Activated CD4-positive, alpha-beta T cell treated with anti-CD3 and anti-CD28 coated beads, Interleukin-10, Interleukin-2, amounts not matched to agents 100 ng/mL and 50 ng/mL, durations not matched to agents 16 hours and 8 hours (primary cell): ENCODE measurements around the gene KLHDC4.
"Not testable (repeated sequence)": the region's sequence is repeated elsewhere in the genome, so short reads cannot be mapped to it uniquely, and the experiment has no call there.

Experiments
- DNase-seq: peaks from one replicate; pipeline ENCODE4 v3.0.0-alpha.2; 2020

KLHDC4 gene

DNA sequence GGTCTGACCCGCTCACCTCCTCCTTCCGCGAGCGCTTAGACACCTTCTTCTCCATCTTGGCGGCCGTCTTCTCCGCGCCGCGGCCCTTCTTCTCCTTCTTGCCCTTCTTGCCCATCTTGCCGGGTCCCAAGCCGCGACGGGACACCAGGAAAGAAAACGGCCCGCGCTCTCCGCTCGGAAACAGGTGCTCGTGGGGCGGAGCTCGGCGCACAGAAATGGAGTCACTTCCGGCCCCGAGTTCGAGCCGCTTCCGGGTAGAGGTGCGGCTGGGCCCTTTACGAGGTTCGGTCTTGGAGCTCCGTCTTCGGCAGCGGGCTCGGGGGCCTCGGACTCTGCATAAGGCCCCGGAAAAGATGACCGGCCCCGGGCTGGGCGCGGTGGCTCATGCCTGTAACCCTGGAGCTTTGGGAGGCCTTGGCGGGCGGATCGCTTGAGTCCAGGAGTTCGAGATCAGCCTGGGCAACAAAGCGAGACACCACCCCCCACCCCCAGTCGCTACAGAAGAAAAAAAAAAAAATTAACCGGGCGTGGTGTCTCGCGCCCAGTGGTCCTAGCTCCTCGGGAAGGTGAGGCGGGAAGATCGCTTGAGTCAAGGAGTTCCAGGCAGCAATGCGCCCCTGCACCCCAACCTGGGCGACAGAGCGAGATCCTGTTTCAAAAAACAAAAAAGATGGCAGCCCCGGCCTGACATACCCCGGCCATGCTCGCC lies at the start of gene KLHDC4:
Gene KLHDC4, minus strand, starts transcription at position 211 of the 709 bp plus-strand sequence. Its CDS starts 96 bp downstream, at position 115.
- DNase-seq: peak; percentile 93

- no peak for DNase-seq
Measured at GRCh38 chr16:87815567-87815966, 49.8 kb upstream of the KLHDC4 start.

DNA sequence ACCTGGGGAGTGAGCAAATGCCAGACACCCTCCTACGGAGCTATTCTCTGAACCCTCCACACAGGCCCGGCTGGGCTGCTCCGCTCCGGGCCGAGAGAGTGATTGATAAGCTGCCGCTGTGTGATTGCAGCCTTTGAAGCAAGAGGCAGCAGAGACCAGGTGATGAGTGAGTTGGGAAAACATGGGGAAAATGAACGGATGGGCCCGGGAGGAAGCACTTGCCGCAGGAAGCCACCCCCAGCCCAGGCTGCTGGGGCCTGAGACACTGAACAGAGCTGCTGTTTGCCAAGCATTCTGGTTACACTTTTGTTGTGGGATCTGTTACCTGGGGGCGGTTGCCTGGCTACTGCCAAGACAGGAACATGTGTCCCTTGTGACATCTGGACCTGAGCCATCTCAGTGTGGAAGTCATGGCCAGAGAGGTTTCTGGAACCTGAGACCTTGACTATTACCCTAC lies 46.4 kb upstream of the KLHDC4 start:
- no peak for DNase-seq

- not testable (repeated sequence) for DNase-seq
Measured at GRCh38 chr16:87811454-87811853, 45.7 kb upstream of the KLHDC4 start.

DNA sequence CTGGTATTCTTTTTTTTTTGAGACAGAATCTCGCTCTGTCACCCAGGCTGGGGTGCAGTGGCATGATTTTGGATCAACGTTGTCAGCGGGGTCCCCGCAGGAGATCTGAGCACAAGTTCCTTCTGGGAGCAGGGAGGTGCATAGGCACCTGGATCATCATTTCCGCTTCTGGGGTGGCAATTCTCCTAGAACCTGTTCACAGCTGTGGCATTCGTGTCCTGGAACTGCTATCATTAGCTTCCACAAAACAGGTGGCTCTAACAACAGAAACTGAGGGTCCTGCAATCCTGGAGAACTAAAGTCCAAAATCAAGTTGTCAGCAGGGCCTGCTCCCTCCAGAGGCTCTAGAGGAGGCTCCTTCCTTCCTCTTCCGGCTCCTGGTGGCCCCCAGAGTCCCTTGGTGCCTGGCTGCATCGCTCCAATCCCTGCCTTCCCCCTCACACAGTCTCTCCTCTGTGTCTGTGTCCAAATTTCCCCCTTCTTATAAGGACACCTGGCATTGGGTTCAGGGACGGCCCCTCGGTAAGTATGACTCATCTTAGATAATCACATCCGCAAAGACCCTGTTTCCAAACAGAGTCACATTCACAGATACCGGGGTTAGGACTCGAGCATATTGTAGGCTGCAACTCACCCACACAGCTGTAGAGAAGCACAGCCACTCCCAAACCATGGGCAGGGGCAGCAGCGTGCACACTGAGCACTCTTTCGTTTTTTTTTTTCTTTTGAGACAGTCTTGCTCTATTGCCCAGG lies 43.5 kb upstream of the KLHDC4 start:
- peak; percentile 39 for DNase-seq

GRCh38 chr16:87808108-87808507 lies 42.3 kb upstream of the KLHDC4 start:
- DNase-seq: no peak

- peak; percentile 77 for DNase-seq
Measured at GRCh38 chr16:87806641-87807546, 41.1 kb upstream of the KLHDC4 start.

DNA sequence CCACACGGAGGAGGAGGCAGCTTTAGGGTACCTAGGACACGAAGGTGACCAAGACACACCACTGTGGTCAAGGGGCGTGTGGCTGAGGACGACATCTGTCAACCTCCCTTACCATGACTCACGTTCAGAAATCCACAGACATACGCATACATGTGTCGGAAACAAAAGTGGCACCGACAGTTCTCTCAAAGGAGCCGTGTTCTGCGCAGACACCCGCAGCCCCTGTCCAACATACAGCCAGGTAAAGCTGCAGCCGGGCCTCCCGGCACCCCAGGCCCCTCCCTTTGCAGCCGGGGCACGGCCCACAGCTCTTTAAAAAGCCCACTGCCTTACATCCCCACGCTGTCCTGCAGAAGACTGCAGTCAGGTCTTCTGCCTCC lies 40.5 kb upstream of the KLHDC4 start:
- DNase-seq: peak; percentile 57

DNA sequence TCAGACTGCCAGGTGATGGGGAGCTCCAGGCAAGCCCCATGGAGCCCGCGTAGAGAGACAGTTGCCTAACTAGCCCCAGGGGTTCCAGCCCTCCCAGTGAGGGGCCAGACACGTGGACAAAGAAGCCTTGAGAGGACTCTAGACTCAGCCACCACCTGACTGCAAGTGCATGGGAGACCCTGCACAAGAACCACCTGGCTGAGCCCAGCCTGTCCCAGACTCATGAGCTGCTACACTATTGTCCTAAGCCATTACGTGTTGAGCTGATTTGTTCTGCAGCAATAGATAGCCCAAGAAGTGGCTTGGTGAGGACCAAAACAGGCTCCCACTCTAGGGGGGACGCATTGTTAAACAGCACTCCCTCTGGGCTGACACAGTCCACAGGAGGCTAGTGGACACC lies 37.6 kb upstream of the KLHDC4 start:
- no peak for DNase-seq

GRCh38 chr16:87802670-87803069 lies 36.9 kb upstream of the KLHDC4 start:
- no peak for DNase-seq

- DNase-seq: no peak
Measured at GRCh38 chr16:87801679-87802259, 36.0 kb upstream of the KLHDC4 start.

- no peak for DNase-seq
Measured at GRCh38 chr16:87800497-87800896, 34.7 kb upstream of the KLHDC4 start.

DNA sequence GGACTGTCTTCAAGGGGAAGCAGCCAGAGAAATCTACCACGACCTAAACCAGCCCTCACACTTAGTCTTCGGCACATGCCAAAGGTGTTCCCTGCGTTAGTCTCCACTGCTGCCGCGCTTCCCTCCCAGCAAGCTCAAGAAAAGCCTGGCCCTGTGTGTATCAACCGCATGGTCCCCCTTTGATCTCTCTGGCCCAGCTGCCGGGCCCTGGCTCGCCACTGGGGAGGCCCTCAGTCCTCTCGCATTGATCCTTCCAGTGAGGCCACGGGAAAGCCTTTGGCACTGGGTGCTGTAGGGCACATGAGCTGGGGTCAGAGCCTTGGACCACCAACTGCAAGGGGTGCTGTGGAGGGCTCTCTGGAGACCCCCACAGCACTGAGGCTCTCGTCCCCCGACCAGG lies 29.6 kb upstream of the KLHDC4 start:
- DNase-seq: no peak

- no peak for DNase-seq
Measured at GRCh38 chr16:87794485-87795078, 28.8 kb upstream of the KLHDC4 start.

DNA sequence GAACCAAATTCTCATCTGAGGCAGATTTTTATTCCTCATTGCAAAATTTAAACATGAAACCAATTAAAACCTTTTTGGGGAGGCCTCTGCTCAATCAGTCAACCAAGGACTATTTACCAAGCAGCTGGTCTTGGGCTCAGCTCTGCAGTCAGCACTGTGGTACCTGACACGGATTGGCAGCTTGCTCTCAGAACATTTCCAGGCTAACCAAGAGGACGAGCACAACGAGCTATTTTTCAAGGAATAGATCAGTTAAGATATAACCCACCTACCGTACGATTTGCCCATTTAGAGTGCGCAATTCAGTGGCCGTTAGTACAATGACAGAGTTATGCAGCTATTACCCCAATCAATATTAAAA lies 26.4 kb upstream of the KLHDC4 start:
- DNase-seq: no peak

DNA sequence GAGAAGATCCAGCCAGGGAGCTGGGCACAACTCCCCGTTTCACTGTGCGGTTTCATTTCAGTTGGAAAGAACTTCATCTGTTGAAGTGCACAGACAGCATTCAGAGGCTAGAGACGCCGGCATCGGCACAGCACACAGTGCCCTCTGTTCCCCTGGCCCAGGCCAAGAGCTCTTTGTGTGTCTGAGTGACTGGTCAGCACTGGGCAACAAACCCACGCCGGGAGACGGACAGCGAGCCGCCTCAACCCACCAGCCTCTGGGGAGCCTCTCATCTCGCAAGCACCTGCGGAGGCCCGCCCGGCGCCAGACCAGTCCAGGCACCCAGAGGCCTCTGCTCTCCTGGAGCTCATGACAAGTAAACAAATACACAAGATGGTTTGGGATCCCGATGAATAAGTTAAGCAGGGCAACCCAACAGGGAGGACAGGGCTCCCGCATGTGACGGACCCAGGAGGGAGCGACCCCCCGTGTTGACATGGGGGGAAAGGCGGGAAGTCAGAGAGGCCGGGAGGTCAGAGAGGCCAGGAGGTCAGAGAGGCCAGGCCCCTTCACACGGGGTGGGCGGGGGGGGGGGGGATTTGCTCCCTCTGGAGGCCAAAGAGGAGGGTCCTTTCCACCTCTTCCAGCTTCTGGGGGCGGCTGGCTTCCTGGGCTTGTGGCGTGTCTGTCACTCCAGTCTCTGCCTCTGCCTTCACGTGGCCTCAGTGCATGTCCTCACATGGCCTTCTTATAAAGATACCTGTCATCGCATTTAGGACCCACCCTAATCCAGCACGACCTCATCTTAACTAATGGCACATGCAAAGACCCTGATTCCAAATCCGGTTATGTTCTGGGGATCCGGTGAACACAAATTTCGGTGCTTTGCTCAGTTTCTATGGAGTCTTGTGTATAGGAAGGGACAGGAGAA lies 25.8 kb upstream of the KLHDC4 start:
- DNase-seq: no peak

DNA sequence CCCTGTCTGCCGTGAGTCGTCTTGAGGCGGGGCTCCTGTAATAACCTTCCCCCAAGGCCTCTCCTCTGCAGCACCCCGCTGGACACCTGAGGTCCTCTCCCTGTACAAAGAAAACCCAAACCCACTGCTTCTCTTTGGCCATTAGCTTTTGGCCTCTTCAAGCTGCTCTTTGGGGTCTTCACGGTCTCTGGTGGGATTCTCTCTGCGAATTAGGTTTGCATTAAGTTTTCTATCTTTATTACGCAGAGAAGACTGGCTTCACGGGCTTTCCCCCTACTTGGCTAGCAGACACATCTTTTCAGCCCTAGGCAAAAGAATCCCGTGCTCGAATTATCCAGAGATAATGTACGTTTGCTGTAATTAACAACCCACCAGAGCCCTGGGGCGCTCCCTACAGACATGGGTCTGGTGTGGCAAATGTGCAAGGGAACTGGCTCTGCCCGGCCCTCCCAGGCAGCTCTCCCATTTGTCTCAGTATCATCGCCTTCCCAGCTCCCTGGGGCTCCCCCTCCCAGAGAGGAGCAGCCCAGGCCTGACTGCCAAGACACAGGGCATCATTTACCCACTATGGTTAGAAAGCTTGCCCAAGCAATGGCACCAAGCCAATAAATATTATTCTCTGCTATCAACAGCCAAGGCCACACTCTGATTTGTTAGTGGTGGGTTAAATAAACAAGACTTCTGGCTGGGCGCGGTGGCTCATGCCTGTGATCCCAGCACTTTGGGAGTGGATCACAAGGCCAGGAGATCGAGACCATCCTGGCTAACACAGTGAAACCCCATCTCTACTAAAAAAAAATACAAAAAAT lies 24.7 kb upstream of the KLHDC4 start:
- DNase-seq: no peak

- no peak for DNase-seq
Measured at GRCh38 chr16:87789437-87790291, 23.9 kb upstream of the KLHDC4 start.

- DNase-seq: not testable (repeated sequence)
Measured at GRCh38 chr16:87788730-87789436, 23.1 kb upstream of the KLHDC4 start.
